ENCODE data around the gene ADARB2.

ADARB2 gene

GRCh38 chr10:1377740-1378397, 359.5 kb downstream of the ADARB2 start:
- no peak for DNase-seq

- DNase-seq, result no peak
Measured at GRCh38 chr10:1377231-1377630, 360.1 kb downstream of the ADARB2 start.

- DNase-seq, result no peak
Measured at GRCh38 chr10:1376384-1376945, 360.9 kb downstream of the ADARB2 start.

GRCh38 chr10:1375346-1376170, 361.8 kb downstream of the ADARB2 start:
- no peak for DNase-seq

- DNase-seq, result no peak
Measured at GRCh38 chr10:1374511-1375345, 362.6 kb downstream of the ADARB2 start.

- no peak for DNase-seq
Measured at GRCh38 chr10:1373287-1373686, 364.0 kb downstream of the ADARB2 start.

GRCh38 chr10:1372212-1372611, 365.1 kb downstream of the ADARB2 start:
- no peak for DNase-seq

GRCh38 chr10:1370298-1370697, 367.0 kb downstream of the ADARB2 start:
- no peak for DNase-seq

GRCh38 chr10:1369665-1370064, 367.7 kb downstream of the ADARB2 start:
- no peak for DNase-seq

- no peak for DNase-seq
Measured at GRCh38 chr10:1369197-1369596, 368.1 kb downstream of the ADARB2 start.

GRCh38 chr10:1368842-1369171, 368.5 kb downstream of the ADARB2 start:
- DNase-seq, result no peak

- DNase-seq, result no peak
Measured at GRCh38 chr10:1367938-1368841, 369.1 kb downstream of the ADARB2 start.

- no peak for DNase-seq
Measured at GRCh38 chr10:1366811-1367425, 370.4 kb downstream of the ADARB2 start.

GRCh38 chr10:1366322-1366691, 371.0 kb downstream of the ADARB2 start:
- DNase-seq, result no peak

GRCh38 chr10:1365540-1366321, 371.6 kb downstream of the ADARB2 start:
- no peak for DNase-seq

- no peak for DNase-seq
Measured at GRCh38 chr10:1364151-1364910, 373.0 kb downstream of the ADARB2 start.

- no peak for DNase-seq
Measured at GRCh38 chr10:1363446-1364121, 373.7 kb downstream of the ADARB2 start.

- DNase-seq, result no peak
Measured at GRCh38 chr10:1362589-1363445, 374.5 kb downstream of the ADARB2 start.
